ENCODE measurements around the gene PRKAG2.

The PRKAG2 gene

DNA sequence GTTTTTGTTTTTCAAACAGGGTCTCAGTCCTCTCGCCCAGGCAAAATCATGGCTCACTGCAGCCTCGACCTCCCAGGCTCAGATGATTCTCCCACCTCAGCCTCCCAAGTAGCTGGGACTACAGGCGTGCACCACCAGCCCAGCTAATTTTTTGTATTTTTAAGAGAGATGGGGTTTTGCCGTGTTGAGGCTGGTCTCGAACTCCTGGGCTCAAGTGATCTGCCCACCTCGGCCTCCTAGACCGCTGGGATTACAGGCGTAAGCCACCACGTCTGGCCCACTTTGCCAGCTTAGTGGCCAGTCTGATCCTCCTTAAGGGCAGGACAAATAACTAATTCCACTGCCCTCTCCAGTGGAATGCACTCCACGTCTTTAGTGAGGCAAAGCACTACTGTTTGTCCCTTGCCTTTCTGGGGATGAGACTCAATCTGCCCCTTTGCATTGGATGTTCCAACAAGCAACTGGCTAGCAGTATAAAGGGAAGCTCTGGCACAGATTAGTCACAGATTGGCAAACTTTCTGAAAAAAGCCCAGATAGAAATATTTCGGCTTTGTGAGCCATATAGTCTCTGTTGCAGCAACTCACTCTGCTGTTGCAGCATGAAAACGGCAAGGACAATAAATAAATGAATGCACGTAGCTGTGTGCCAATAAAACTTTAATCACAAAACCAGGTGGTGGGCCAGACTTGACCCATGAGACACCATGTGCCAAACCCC, 213.4 kb downstream of the PRKAG2 start:
- DNase-seq = no peak

DNA sequence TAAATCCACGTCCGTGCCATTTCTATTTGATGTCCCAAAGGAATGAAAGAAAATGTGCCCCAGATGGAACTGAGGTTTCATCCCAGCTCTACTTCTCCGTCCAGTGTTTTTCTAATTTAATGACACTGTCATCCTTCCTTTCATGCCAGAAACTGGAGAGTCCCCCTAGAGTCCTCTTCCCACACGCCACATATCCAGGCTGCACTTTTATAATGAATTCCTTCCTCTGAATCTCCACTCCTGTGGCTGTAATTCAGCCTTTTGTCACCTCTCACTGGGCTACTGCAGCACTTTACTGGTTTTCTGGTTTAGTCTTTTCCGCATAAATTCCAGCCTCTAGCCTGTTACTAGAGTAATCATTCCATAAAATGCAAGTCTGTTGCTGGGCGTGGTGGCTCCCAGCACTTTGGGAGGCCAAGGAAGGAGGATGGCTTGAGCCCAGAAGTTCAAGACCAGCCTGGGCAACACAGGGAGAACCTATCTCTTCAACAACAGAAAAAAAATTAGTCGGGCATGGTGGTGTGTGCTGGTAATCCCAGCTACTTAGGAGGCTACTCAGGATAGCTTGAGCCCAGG, 214.6 kb downstream of the PRKAG2 start:
- no peak for DNase-seq

DNA sequence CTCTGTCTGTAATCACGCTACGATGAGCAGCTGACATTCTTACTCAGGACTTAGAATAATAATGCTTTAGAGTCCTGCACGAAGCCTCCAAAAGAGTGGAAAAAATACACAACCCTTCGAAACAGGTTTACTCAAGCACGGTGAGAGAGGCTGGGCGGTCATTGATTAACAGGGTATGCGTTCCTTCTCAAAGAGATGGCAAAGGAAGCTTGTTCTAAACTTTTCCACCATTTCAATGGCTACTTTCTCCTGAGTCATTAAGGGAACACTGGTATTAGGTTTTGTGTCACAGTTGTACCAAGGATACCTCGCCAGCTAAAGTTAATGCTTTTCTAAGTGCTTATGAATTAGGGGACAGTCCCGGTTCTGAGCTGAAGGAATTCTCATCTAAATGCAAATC, 215.3 kb downstream of the PRKAG2 start:
- no peak for DNase-seq

DNA sequence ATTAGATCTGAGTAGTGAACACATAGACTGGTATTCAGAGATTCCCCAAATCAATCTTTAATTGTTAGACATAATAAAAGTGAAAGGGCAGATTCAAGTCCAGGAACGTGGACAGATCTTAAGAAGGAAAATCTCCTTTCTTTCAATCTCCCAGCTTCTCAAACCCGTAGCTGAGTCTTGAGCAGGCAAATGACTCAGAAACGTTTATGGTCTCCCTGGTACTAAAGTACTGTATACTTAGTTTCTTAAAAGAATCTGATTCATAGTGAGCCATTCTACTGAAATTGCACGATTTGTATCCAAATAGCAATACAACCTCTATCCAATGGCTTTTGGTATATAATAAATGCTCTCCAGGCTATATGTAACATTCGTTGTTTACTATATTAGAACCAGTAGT, 216.8 kb downstream of the PRKAG2 start:
- DNase-seq = no peak

DNA sequence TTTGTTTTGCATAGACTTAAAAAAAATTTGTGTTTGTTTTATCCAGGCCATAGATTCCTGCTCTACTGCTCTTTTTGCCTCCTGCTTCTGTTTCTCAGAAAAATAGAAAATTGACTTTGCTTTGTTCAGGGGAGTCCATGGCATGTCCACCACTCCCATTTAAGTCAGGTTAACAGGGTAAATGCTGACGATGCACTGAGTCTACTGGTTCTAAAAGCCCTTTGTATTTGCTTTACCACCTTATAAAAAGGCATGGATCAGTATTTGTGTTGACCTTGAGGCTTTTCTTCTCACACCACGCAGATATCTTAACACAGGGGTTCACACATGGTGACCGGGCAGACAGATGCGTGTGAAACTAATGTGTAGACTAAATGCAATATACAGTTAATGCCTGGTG, 217.7 kb downstream of the PRKAG2 start:
- no peak for DNase-seq

DNA sequence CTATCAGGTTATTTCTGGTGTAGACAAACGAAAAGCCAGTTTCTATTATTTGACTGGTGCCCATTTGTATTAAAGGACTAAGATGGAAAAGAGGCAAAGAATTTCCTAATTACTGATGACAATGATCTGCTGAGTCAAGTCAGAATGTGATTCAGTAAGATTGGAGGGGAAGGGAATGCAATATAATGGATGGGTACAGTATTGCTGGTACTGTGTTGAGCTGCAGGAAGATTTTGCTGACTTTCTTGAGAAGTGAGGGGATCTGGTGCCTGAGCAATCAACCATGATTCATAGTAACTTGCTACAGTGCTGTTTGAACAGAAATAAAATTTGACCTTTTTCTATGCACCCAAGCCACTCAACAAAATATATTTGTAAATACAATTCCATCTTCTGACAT, 218.1 kb downstream of the PRKAG2 start:
- no peak for DNase-seq

DNA sequence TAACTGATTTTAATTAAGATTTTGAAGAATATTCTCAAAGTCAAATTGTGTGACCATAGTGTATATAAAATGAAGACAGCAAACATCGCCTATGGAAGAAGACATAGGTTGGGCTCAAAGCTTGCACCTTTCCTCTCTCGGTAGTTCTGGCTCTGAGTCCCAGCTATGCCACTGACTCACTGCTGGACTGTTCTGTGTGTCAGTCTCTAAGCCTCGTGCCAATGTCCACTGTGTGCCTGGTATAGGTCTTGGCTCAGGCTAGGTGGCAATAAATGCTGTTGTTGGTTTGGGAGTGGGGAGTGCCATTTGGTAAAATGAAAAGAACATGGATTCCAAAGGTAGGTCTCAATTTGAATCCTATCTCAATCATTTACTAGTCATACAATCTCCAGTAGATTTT, 219.7 kb downstream of the PRKAG2 start:
- no peak for DNase-seq

DNA sequence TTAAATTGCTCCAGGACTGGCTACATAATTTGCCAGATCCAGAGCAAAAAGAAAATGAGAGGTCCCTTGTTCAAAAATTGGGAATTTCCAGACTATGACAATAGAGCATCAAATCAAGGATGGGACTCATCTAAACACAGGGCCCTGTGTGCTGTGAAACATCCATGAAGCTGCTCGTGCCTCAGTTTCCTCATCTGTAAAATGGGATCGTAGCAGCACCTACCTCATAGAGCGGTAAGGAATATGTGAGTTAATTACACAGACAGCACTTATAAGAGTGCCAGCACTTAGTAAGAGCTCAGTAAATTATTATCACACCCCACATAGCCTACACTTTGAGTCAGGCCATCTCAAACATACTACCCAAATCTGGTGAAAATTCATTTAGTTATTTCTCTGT, 221.4 kb downstream of the PRKAG2 start:
- DNase-seq = no peak

DNA sequence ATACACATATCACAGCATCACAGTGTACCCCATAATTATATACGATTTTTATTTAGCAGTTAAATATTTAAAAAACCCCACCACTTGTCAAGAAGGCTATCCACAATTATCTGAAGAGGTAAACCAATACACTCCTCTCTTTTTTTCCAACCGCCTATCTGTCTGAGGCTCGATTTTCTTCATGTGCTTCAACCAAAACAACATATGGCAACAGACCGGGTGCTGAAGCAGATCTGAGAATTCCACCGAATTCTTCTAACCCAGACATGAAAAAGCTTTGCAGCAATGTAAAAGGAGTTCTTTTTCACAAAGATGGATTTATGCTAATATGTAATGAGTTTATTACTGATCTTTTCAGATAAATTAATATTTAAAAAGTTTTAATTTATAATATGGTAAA, 224.8 kb downstream of the PRKAG2 start:
- DNase-seq = no peak

DNA sequence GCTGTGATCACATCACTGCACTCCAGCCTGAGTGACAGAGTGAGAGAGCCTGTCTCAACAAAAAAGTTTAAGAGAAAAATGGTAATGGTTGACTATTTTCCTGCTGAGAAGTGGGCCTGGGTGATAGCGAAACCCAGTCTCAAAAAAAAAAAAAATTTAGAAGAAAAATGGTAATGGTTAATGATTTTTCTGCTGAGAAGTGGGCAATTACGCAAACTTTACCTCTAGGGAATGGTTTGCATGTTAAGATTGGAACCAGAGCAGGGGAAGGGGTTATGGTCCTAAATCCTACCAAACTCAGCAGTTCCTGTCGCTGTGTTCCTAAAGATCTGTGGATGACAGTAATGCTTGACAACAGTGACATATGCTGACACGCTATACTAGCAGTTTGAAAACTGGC, 226.8 kb downstream of the PRKAG2 start:
- DNase-seq = no peak

DNA sequence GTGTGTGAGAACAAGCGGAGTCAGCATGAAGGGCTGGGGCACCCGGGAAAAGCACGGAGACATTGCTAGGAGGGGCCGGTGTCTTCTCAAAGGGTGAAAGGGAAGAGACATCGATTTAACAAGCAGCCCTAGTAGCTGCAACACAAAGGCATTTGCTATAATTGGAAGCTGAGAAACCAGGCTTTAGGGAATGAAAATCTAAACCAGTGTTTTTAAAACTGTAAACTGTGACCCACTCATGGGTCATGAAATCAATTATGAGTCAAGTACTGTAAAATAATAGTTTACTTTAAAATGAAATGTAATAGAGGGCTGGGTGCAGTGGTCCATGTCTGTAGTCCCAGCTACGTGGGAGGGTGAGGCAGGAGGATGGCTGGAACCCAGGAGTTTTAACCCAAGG, 228.5 kb downstream of the PRKAG2 start:
- no peak for DNase-seq

DNA sequence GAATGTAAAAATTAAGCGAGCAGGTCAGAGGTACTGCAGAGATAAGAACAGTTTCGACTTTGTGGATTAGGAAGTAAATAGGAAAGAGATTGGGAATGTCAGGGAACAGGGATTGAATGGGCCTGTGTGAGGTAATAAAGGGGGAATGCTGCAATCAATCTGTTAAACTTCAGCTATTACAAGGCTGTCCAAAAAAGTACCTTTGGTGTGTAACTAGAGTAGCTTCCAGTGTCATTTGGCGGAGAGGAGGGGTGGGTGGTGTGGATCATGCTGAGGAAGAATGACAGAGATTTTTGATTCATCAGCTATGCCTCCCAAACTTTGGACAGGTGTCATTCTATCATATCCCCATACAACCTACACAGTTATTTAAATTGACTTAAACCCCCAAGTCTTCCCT, 229.0 kb downstream of the PRKAG2 start:
- no peak for DNase-seq

DNA sequence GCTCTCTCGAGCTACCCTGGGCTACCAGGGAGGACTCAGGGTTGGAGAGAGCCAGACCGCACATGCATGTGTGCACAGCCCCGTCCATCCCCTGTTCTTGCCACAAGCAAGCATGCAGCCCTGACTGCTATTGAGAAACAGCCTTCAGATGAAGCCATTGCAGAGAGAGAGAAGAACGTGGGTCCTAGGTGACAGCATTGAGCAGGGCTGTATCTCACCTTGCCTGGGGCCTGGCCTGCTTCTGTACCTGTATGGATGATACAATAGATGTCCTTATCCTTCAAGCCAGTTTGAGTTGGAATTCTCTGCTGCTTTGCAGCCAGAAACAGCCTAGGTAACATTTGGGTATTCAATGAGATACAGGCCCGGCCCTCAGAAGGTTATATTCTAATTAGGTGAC, 229.9 kb downstream of the PRKAG2 start:
- DNase-seq = no peak

DNA sequence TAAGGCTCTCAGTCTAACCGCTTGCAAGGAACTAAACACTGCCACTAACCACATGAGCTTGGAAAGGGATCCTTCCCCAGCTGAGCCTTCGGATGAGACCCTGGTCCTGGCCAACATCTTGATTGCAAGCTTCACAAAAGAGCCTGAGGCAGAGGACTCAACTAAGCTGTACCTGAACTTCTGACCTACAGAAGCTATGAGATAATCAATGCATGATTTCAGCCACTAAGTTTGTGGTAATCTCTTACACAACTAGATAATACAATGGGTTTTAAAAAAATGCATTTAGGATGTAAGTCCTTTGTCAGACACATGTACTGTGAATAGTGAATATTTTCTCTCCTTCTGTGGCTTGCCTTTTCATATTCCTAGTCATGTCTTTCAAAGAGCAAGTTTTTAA, 231.6 kb downstream of the PRKAG2 start:
- DNase-seq = no peak

DNA sequence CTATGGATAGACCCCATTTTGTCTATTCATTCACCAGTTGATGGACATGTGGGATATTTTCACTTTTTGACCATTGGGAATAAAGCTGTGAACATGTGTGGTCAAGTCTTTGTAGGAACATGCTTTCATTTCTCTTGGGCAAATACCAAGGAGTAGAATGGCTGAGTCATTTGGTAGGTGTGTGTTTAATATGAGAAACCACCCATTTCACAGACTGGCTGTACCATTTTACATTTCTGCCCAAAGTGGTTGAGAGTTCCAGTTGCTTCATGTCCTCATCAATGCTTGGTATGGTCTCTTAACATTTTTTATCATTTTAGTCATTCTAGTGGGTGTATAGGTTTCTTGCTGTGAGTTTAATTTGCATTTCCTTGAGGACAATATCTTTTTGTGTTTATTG, 232.4 kb downstream of the PRKAG2 start:
- DNase-seq = no peak

DNA sequence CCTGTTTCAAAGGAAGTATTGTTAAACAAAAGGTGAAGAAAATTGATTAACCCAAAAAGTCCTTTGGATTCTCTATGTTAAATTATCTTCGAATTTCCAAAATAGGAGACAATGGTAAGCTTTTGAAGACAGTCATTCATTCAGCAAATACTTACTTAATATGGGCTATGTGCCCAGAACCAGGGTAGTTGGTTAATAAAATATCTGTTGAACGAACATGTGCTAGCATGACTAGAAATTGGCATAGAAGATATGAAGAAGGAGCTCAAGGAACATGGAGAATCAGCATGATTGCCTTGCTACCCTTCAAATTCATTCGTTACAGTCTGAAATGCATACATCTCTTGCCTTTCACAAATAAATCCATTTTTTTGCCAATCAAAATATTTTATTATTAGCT, 234.2 kb downstream of the PRKAG2 start:
- DNase-seq = no peak

DNA sequence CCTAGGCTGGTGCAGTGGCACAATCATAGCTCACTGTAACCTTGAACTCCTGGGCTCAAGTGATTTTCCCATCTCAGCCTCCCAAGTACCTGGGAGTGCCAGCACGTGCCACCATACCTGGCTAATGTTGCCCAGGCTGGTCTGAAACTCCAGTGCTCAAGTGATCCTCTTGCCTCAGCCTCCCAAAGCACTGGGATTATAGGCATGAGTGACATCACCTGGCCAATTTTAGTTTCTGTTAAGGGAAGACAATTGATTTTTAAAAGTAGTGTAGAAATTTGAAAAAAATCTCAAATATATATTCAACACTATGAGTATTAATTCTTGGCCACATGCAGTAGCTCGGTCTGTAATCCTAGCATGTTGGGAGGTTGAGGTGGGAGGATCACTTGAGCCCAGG, 235.3 kb downstream of the PRKAG2 start:
- no peak for DNase-seq

DNA sequence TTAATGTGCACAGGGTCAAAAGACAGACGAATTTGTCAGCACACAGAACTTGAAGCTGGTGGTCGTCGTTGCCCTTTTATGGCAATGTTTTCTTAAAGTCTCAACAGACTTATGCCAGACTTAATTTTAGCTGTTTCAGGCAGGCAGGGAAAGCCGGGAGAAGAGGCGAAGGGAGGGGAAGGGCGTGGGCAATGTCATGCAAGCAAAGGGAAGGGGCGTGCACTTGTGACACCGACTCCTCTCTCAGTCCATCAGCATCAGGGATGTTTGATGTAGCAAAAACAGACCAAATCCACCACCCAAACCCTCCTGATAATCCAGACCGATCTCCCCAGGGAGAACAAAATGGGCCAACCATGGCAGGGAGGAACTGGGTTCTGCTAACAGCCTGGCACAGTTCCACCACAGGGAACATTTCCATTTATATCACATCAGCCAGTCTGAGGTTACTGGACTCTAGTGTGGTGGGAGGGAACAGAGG, 239.1 kb downstream of the PRKAG2 start:
- DNase-seq = no peak

DNA sequence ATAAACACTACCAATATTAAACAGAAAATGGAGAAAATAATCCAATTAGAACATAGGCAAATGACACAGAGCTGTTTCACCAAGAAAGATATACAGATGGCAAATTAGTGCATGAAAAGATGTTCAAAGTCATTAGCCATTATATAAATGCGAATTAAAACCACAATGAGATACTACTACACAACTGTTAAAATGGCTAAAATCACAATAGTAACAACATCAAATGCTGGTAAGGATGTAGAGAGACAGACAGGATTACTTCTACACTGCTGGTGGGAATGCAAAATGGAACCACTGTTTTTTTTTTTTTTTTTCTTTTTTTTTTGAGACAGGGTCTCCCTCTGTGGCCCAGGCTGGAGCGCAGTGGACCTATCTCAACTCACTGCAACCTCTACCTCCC, 242.3 kb downstream of the PRKAG2 start:
- no peak for DNase-seq

DNA sequence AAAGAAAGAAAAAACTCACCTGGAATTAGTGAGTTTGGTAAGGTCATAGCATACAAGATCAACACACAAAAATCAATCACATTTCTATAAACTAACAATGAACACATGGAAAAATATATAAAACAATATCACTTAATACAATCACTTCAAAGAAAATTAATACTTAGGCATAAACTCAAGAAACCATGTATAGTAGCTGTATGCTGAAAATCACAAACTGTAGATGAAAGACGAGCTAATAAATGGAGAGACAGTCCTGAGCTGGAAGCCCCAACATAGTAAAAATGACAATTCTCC, 243.5 kb downstream of the PRKAG2 start:
- DNase-seq = no peak

DNA sequence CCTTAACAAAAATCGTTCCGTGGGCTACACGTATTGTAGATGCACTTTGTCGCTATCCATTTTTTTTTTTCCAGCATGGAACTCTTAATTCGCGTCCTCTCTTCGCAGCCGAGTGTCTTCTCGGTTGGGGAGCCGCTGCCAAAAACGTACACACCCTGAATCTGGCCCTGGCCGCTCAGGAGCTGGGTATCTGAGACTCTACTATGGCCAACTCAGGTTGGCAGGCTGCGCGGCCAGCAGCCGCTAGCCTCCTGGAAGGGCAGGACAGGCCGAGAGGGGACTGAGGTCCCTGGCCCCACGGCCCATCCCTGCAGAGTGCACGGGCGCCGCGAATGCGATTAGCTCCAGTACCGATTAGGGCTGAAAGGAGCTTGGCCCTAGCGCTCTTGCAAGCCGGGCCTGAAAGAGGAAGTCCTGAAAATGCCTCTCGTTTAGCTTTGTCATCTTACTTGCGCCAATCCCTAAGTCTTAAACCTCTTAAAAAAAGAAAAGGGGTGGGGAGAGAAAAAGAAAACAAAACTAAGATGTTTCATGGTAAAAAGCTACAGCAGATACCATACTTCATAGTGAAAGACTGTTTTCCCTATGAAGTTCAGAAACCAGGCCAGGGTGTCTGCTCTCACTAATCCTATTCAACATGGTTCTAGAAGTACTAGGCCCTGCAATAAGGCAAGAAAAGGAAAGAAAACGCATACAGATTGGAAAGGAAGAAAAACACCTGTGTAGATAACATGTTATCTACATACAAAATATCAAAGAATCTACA, 244.0 kb downstream of the PRKAG2 start:
- peak; percentile 67 to 92 for DNase-seq

DNA sequence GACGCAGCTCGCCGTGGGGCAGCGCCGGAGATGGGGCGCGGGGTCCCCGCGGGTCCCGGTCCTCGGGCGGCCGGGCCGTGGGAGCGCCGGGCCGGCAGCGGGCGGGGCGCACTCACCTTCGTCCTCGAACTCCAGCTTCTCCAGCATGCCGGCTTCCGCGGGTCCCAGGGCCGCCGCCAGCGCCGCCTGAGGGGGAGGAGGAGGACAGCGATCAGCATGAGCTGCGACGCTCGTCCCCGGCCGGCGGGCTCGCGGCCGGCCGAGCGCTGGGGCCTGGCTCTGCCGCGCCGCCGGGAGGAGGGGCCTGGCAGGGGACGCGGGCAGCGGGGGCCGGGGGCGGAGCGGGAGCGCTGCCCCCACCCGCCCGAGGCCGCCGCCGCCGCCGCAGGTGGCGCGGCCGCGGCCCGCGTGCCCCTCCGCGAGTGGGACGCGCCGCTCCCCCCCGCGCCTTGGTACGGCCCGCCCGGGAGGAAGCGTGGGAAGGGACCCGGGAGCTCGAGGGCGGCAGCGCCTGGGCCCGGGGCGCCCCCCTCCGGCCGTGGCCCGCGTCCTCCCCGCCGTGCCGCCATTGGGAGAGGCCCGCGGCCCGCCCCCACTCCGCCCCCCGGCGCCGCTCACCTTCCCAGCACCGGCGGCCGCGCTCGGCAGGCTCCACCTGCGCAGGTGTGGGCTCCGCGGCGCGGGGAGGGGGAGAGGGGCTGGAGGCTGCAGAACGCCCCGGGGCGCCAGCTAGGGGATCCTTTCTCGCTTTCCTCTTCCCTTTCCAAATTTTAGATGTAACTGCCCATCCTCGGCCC, 244.8 kb downstream of the PRKAG2 start:
- peak; percentile 64 to 66 for DNase-seq

DNA sequence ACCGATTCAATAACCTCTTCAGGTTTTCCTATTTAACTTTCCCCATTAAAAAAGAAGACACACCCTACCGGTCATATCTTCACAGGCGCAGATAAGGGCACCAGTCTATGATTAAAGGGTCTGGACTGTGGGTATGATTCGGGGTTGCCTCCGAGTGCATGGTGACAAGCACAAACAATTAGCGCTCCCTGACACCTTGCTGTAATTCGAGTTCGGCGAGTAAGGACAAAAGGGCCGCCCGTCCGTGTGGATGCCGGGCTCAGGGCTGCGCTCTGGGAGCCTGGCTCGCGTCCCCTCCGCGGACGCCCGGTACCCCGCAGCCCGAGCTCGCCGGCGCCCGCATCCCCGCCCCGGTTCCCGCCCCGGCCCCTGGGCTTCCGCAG, 245.4 kb downstream of the PRKAG2 start:
- DNase-seq = no peak
